Cardiac muscle cell (in vitro differentiated cells and primary cell): ENCODE data around the gene KRTDAP. TPM values are rescaled to one million over a fixed set of nuclear protein-coding genes. Genes with fewer than 3 reads are reported as not detected.
A peak's percentile ranks its signal among the peaks of the same experiment; 100 is the strongest.

Experiments
- DNase-seq, 2 donors: peaks; one replicate each; pipeline versions ENCODE4 v3.0.0 to v3.0.0-alpha.2; 2010 to 2017; ENCODE audit warnings: low read depth in 1 of 2, low spot score in 1 of 2
- H3K27ac ChIP-seq: fragments of 200-600 bp; sonication (generic); 2 replicates; pipeline ENCODE4 v1.5.1; 2016
- H3K27me3 ChIP-seq: fragments of 200-600 bp; sonication (generic); 2 replicates; pipeline ENCODE4 v1.6.0; 2016; ENCODE audit warnings: control low read depth
- H3K36me3 ChIP-seq: fragments of 200-600 bp; sonication (generic); 2 replicates; pipeline ENCODE4 v1.5.1; 2016; ENCODE audit warnings: control low read depth
- H3K4me1 ChIP-seq: fragments of 200-600 bp; sonication (generic); 2 replicates; pipeline ENCODE4 v1.8.1; 2017; ENCODE audit warnings: low read depth, mild to moderate bottlenecking, mixed run types
- H3K4me3 ChIP-seq: fragments of 200-600 bp; sonication (generic); 2 replicates; pipeline ENCODE4 v1.5.1; 2016; ENCODE audit warnings: mild to moderate bottlenecking
- H3K9me3 ChIP-seq: fragments of 200-600 bp; sonication (generic); 2 replicates; pipeline ENCODE4 v1.5.1; 2017; ENCODE audit warnings: low read depth, mild to moderate bottlenecking, control low read depth
- polyA plus RNA-seq: library from polyadenylated mRNA; unstranded; fragments of >200 nt; fragmentation: Nextera tagmentation; extraction: Ambion mirVana; gene quantifications from 2 replicates; pipeline ENCODE4 v1.2.1, GENCODE V29; 2016
- total RNA-seq: library from RNA; depleted of rRNA; stranded (reverse); fragments of >200 nt; gene quantifications from 2 replicates; pipeline ENCODE4 v1.2.3, GENCODE V29; 2016
- TF ChIP-seq, protein P1 (sequence below): IDR thresholded peaks from 2 replicates; pipeline ENCODE4 v1.5.1; 2012; ENCODE audit warnings: low read depth, mild to moderate bottlenecking, low read length

KRTDAP gene
- total and polyA plus RNA-seq, 2 experiments from 2014 or later = 2.2 TPM; not detected in 1

DNA sequence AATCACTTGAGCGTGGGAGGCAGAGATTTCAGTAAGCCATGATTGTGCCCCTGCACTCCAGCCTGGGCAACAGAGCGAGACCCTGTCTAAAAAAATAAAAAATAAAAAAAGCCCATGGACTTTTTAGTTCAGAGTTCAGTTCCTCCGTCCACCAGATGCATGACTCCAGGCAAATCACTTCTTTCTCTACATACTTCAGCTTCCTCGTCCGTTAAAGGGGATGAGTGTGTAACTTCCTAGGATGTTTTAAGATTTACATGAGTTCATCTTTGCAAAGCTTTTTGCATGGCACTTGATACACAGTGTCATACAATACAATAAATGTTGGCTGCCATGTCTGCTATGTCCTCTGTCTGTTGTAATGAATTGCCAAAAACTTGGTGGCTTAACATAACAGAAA, 52.2 kb downstream of the KRTDAP start:
- Histone ChIP-seq H3K36me3 (no peaks in the 10 kb centered on the region), H3K9me3 (no peaks in the 10 kb centered on the region), H3K4me3 (no peak overlapping the region), H3K27ac (no peak overlapping the region), H3K4me1 (peaks cover 14% of the 10 kb centered on the region), H3K27me3 (no peaks in the 10 kb centered on the region)
- TF ChIP-seq, protein P1, sequence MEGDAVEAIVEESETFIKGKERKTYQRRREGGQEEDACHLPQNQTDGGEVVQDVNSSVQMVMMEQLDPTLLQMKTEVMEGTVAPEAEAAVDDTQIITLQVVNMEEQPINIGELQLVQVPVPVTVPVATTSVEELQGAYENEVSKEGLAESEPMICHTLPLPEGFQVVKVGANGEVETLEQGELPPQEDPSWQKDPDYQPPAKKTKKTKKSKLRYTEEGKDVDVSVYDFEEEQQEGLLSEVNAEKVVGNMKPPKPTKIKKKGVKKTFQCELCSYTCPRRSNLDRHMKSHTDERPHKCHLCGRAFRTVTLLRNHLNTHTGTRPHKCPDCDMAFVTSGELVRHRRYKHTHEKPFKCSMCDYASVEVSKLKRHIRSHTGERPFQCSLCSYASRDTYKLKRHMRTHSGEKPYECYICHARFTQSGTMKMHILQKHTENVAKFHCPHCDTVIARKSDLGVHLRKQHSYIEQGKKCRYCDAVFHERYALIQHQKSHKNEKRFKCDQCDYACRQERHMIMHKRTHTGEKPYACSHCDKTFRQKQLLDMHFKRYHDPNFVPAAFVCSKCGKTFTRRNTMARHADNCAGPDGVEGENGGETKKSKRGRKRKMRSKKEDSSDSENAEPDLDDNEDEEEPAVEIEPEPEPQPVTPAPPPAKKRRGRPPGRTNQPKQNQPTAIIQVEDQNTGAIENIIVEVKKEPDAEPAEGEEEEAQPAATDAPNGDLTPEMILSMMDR = no peak
- DNase-seq = no peak

DNA sequence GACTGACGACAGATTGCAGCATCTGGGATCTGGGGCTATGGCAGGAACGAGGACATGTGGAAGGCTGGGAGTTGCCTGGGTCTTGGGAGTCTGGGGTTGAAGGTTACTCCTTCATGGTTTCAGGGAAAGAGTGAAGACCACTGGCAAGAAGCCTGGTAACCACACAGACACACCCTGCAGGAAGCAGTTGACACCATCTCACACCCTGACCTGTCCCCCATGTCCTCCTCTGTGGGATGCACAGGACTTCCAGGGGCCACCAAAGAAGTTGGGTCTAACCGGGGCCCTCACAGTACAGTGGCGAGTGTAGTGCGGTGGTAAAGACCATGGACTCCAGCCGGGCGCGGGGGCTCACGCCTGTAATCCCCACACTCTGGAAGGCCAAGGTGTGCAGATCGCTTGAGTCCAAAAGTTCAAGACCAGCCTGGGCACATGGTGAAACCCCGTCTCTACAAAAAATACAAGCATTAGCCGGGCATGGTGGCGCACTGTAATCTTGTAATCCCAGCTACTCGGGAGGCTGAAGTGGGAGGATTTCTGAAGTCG, 52.8 kb downstream of the KRTDAP start:
- TF ChIP-seq, protein P1 = no peak
- DNase-seq = no peak
- H3K27ac ChIP-seq = peak overlapping the region; percentile 62
- no peak overlapping the region for H3K4me3 ChIP-seq
- no peaks in the 10 kb centered on the region for H3K36me3 ChIP-seq
- peaks cover 14% of the 10 kb centered on the region for H3K4me1 ChIP-seq
- no peaks in the 10 kb centered on the region for H3K9me3 ChIP-seq
- H3K27me3 ChIP-seq = no peaks in the 10 kb centered on the region

Other genes starting within 250 kb of the KRTDAP start
- 40.1 and 63.6 TPM in 2 replicates for gene LSR, start 241.5 kb downstream of the KRTDAP start, total RNA-seq
- gene LSR, start 241.5 kb downstream of the KRTDAP start, polyA plus RNA-seq = 77.0 and 91.9 TPM in 2 replicates
- 210 and 235 TPM in 2 replicates for gene USF2, start 221.5 kb downstream of the KRTDAP start, total RNA-seq
- gene USF2, start 221.5 kb downstream of the KRTDAP start, polyA plus RNA-seq = 27.9 and 31.7 TPM in 2 replicates
- 2.5 and 3.7 TPM in 2 replicates for gene HAMP, start 207.9 kb downstream of the KRTDAP start, total RNA-seq
- gene HAMP, start 207.9 kb downstream of the KRTDAP start, polyA plus RNA-seq = 10.6 and 25.6 TPM in 2 replicates
- 2.1 and 2.4 TPM in 2 replicates for gene MAG, start 198.3 kb downstream of the KRTDAP start, total RNA-seq
- 1.2 and 1.3 TPM in 2 replicates for gene MAG, start 198.3 kb downstream of the KRTDAP start, polyA plus RNA-seq
- gene CD22, start 161.3 kb downstream of the KRTDAP start, total RNA-seq = 0.28 and 0.51 TPM in 2 replicates
- 0.50 TPM in 1 of 2 replicates, not detected in the other for gene CD22, start 161.3 kb downstream of the KRTDAP start, polyA plus RNA-seq
- not detected in 2 replicates for gene FFAR1, start 142.6 kb downstream of the KRTDAP start, total RNA-seq
- 0.11 TPM in 1 of 2 replicates, not detected in the other for gene FFAR1, start 142.6 kb downstream of the KRTDAP start, polyA plus RNA-seq
- 0.21 TPM in 1 of 2 replicates, not detected in the other for gene FFAR3, start 132.0 kb downstream of the KRTDAP start, total RNA-seq
- not detected in 2 replicates for gene FFAR3, start 132.0 kb downstream of the KRTDAP start, polyA plus RNA-seq
- gene GPR42, start 119.4 kb downstream of the KRTDAP start, total RNA-seq = 0.33 and 0.42 TPM in 2 replicates
- 0.32 TPM in 1 of 2 replicates, not detected in the other for gene GPR42, start 119.4 kb downstream of the KRTDAP start, polyA plus RNA-seq
- not detected in 2 replicates for gene FFAR2, start 42.2 kb downstream of the KRTDAP start, total RNA-seq
- not detected in 2 replicates for gene FFAR2, start 42.2 kb downstream of the KRTDAP start, polyA plus RNA-seq
- 232 and 289 TPM in 2 replicates for gene DMKN, start 23.2 kb upstream of the KRTDAP start, total RNA-seq
- gene DMKN, start 23.2 kb upstream of the KRTDAP start, polyA plus RNA-seq = 220 and 329 TPM in 2 replicates
- gene SBSN, start 37.8 kb upstream of the KRTDAP start, total RNA-seq = 0.15 TPM in 1 of 2 replicates, not detected in the other
- not detected in 2 replicates for gene SBSN, start 37.8 kb upstream of the KRTDAP start, polyA plus RNA-seq
- gene GAPDHS, start 43.0 kb upstream of the KRTDAP start, total RNA-seq = 0.46 TPM in 1 of 2 replicates, not detected in the other
- gene GAPDHS, start 43.0 kb upstream of the KRTDAP start, polyA plus RNA-seq = not detected in 2 replicates
- 95.9 and 149 TPM in 2 replicates for gene TMEM147, start 55.2 kb upstream of the KRTDAP start, total RNA-seq
- 186 and 260 TPM in 2 replicates for gene TMEM147, start 55.2 kb upstream of the KRTDAP start, polyA plus RNA-seq
- 0.74 TPM in 1 of 2 replicates, not detected in the other for gene ATP4A, start 73.2 kb upstream of the KRTDAP start, total RNA-seq
- 0.10 TPM in 1 of 2 replicates, not detected in the other for gene ATP4A, start 73.2 kb upstream of the KRTDAP start, polyA plus RNA-seq
- gene PMIS2, start 95.7 kb upstream of the KRTDAP start, total RNA-seq = not detected in 2 replicates
- not detected in 2 replicates for gene PMIS2, start 95.7 kb upstream of the KRTDAP start, polyA plus RNA-seq
- gene HAUS5, start 122.3 kb upstream of the KRTDAP start, total RNA-seq = 17.2 and 20.5 TPM in 2 replicates
- 25.5 and 29.6 TPM in 2 replicates for gene HAUS5, start 122.3 kb upstream of the KRTDAP start, polyA plus RNA-seq
- 128 and 146 TPM in 2 replicates for gene RBM42, start 138.6 kb upstream of the KRTDAP start, total RNA-seq
- gene RBM42, start 138.6 kb upstream of the KRTDAP start, polyA plus RNA-seq = 161 and 170 TPM in 2 replicates
- 1.1 and 3.1 TPM in 2 replicates for gene ETV2, start 151.3 kb upstream of the KRTDAP start, total RNA-seq
- gene ETV2, start 151.3 kb upstream of the KRTDAP start, polyA plus RNA-seq = 3.1 and 4.0 TPM in 2 replicates
- 817 and 1,352 TPM in 2 replicates for gene COX6B1, start 157.9 kb upstream of the KRTDAP start, total RNA-seq
- 1,159 and 1,609 TPM in 2 replicates for gene COX6B1, start 157.9 kb upstream of the KRTDAP start, polyA plus RNA-seq
- gene UPK1A, start 176.1 kb upstream of the KRTDAP start, total RNA-seq = 1.2 TPM in 1 of 2 replicates, not detected in the other
- 0.67 and 1.4 TPM in 2 replicates for gene UPK1A, start 176.1 kb upstream of the KRTDAP start, polyA plus RNA-seq
- not detected in 2 replicates for gene ZBTB32, start 214.1 kb upstream of the KRTDAP start, total RNA-seq
- 0.53 and 0.59 TPM in 2 replicates for gene ZBTB32, start 214.1 kb upstream of the KRTDAP start, polyA plus RNA-seq
- gene KMT2B, start 227.5 kb upstream of the KRTDAP start, total RNA-seq = 18.2 and 38.1 TPM in 2 replicates
- gene KMT2B, start 227.5 kb upstream of the KRTDAP start, polyA plus RNA-seq = 8.9 and 11.9 TPM in 2 replicates